Colon (tissue), 2 donors: ENCODE measurements around the gene PRKCB.

Experiments used
- FAIRE-seq: peaks from 2 replicates; lab custom pipeline; 2012; peaks lifted over from hg19 to GRCh38; lab: Jason Lieb, UNC
- donor health status: control.
- donor health status: control.

Gene PRKCB

GRCh38 chr16:24051125-24051524 lies 215.3 kb downstream of the PRKCB start:
- FAIRE-seq = no peak

DNA sequence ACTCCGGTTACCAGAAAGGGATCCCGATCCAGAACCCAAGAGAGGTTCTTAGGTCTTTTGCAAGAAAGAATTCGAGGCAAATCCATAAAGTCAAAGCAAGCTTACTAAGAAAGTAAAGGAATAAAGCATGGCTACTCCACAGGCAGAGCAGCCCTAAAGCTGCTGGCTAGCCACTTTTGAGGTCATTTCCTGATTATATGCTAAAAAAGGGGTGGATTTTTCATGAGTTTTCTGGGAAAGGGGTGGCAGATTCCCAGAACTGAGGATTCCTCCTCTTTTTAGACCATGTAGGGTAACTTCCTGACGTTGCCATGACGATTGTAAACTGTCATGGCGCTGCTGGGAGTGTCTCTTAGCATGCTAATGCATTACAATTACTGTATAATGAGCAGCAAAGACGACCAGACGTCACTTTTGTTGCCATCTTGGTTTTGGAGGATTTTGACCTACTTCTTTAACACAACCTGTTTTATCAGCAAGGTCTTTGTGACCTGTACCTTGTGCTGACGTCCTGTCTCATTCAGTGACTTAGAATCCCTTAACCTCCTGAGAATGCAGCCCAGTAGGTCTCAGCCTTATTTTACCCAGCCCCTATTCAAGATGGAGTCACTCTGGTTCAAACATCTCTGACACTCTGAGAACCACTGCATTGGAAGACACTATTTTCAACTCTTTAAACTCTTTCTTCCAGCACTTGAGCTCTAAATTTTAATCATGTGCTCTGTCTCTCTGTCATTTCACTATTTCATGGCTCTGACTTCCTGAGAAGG lies 216.7 kb downstream of the PRKCB start:
- FAIRE-seq = no peak

GRCh38 chr16:24053099-24053946 lies 217.5 kb downstream of the PRKCB start:
- FAIRE-seq = no peak

- no peak for FAIRE-seq
Observed at GRCh38 chr16:24054741-24055491, 219.1 kb downstream of the PRKCB start.

DNA sequence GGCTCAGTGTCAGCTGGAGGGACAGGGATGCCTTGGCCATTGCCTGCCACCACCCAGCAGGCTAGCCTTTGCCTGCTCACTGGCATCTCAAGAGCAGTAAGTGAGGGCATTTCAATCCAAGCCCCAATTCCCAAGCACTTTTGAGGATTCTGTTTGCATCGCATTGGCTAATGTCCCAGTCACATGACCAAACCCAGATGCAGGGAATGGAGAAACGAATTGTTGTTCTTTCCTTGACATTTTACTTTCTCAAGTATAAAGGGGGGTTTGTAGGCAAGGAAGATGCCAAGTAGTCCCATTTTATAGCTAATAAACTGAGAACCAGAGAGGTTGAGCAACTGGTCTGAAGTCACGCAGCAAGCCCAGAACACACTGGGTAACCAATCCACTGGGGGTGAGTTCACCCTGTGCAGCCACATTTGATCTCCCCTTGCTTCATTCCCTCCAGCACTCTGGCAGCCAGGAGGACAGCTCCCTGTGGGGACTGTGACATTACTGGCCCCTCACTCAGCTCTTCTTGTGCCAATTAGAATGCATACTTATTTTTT lies 226.6 kb downstream of the PRKCB start:
- no peak for FAIRE-seq

- no peak for FAIRE-seq
Observed at GRCh38 chr16:24069036-24069590, 233.3 kb downstream of the PRKCB start.

- no peak for FAIRE-seq
Observed at GRCh38 chr16:24070851-24071250, 235.1 kb downstream of the PRKCB start.

- FAIRE-seq = no peak
Observed at GRCh38 chr16:24071666-24072360, 236.0 kb downstream of the PRKCB start.

GRCh38 chr16:24073321-24073720 lies 237.5 kb downstream of the PRKCB start:
- FAIRE-seq = no peak

GRCh38 chr16:24074574-24074973 lies 238.8 kb downstream of the PRKCB start:
- FAIRE-seq = no peak

DNA sequence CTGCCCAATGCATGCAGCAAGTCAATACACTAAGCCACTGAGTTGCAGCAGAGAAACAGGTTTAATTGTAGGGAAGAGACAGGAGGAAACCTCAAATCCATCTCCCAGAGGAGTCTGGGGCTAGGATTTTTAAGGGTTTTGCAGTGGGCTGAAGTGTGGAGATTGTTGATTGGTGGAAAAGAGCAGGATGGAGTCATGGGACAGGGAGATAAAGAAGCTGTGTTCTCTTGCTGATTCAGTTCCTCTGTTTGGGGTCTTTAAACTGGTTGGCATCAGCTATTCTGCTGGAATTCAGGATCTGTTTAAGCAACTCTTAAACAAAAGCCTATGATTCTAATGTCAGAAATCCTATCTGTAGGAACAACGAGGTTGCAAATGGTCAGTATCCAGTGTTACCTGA lies 239.5 kb downstream of the PRKCB start:
- no peak for FAIRE-seq

DNA sequence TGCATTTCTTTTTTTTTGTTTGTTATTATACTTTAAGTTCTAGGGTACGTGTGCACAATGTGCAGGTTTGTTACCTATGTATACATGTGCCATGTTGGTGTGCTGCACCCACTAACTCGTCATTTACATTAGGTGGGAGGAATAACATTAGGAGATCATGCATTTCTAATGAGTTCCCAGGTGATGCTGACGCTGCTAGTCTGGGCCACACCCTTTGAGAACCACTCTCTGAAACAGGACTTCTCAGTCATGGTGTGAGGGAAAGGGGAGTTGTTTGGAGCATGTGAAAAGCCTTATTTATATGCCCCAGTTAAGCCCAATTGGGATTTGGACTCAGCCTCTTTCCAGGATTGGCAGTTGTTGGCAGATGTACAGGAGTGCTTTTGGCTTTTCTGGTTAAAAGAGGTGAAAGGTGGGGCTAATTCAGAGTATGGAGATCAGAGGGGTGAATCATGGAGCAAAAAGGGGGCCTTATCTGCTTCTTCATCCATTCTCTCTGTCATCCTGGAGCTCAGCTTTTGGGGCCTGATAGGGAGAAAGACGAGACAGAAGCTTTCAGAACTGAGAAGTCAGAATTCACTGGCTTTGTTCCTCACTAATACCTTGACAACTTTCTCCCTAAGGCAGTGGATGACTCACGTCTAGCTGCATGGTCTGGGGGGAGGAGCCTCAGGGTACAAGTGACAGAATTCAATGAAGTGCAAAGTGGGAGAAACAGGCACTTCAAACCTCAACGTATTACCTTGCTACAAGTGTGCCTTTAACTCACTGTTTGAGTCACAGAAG lies 240.3 kb downstream of the PRKCB start:
- FAIRE-seq = no peak

DNA sequence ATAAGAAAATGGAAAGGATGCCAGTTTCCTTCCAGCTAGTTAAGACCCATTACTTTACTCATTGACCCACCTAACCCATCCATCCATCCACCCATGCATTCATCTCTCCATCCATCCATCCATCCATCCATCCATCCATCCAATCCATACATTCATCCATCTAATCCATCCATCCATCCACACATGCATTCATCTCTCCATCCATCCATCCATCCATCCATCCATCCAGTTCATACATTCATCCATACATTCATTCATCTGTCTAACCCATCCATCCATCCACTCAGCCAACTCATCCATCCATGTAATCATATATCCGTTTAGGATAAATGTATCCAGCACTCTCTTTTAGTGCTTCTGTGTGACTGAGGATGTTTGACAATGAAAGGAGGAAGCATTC lies 241.5 kb downstream of the PRKCB start:
- no peak for FAIRE-seq

DNA sequence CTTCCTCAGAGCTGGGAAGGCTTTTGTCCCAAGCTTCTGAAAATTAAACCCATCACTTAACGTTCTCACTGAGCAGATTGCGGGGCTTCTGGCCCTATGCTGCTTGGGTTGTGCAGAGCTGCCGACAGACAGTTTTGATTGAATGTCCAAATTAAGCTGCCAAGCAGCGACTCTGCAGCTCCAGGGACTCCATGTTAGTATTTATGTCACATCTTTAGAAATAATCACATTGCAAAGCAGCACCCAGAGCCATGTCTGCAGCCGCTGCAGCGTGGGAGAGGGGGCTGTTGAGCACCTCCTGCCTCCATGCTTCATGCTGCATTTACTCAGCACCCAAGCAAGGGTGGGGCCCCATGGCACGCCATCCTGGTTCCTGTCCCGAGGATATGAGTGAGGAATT lies 242.2 kb downstream of the PRKCB start:
- FAIRE-seq = no peak

DNA sequence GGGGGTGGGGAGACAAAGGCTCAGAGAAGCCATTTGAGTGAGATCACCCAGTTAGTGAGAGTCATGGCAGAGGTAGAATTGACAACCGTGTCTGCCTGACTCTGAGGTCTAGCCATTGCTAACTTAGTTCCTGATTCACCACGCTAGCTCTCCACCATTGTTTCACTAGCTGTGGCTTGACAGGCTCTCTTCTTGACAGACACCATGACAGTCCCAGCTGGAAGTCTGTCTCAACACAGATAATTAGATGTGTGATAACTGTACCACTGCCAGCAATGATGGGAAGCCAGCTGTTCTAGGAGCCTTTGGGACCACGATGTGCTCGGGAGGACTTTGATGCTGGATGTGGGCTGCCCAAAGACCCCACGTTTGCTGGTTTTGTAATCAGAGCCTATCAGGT lies 249.9 kb downstream of the PRKCB start:
- FAIRE-seq = no peak

GRCh38 chr16:24087891-24088410 lies 252.2 kb downstream of the PRKCB start:
- FAIRE-seq = no peak

GRCh38 chr16:24088767-24089166 lies 253.0 kb downstream of the PRKCB start:
- FAIRE-seq = no peak

GRCh38 chr16:24091125-24091524 lies 255.3 kb downstream of the PRKCB start:
- no peak for FAIRE-seq

GRCh38 chr16:24093049-24093448 lies 257.3 kb downstream of the PRKCB start:
- no peak for FAIRE-seq

- no peak for FAIRE-seq
Observed at GRCh38 chr16:24094660-24095059, 258.9 kb downstream of the PRKCB start.
